GM18511 (cell line): Measurements from ENCODE around the gene C12orf57.

Experiments
- ATAC-seq: cut with Tn5 transposase; IDR thresholded peaks from one replicate; pipeline ENCODE4 v1.9.1; 2021; ENCODE audit warnings: mild to moderate bottlenecking, moderate library complexity; ENCODE audit not compliant: unreplicated experiment

The C12orf57 gene

DNA sequence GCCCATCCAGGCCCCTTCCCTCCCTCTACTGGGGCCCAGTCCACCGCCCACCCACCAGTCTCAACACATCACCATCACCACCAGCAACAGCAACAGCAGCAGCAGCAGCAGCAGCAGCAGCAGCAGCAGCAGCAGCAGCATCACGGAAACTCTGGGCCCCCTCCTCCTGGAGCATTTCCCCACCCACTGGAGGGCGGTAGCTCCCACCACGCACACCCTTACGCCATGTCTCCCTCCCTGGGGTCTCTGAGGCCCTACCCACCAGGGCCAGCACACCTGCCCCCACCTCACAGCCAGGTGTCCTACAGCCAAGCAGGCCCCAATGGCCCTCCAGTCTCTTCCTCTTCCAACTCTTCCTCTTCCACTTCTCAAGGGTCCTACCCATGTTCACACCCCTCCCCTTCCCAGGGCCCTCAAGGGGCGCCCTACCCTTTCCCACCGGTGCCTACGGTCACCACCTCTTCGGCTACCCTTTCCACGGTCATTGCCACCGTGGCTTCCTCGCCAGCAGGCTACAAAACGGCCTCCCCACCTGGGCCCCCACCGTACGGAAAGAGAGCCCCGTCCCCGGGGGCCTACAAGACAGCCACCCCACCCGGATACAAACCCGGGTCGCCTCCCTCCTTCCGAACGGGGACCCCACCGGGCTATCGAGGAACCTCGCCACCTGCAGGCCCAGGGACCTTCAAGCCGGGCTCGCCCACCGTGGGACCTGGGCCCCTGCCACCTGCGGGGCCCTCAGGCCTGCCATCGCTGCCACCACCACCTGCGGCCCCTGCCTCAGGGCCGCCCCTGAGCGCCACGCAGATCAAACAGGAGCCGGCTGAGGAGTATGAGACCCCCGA is 7.0 kb upstream of the C12orf57 start:
- ATAC-seq: peak; percentile 7

DNA sequence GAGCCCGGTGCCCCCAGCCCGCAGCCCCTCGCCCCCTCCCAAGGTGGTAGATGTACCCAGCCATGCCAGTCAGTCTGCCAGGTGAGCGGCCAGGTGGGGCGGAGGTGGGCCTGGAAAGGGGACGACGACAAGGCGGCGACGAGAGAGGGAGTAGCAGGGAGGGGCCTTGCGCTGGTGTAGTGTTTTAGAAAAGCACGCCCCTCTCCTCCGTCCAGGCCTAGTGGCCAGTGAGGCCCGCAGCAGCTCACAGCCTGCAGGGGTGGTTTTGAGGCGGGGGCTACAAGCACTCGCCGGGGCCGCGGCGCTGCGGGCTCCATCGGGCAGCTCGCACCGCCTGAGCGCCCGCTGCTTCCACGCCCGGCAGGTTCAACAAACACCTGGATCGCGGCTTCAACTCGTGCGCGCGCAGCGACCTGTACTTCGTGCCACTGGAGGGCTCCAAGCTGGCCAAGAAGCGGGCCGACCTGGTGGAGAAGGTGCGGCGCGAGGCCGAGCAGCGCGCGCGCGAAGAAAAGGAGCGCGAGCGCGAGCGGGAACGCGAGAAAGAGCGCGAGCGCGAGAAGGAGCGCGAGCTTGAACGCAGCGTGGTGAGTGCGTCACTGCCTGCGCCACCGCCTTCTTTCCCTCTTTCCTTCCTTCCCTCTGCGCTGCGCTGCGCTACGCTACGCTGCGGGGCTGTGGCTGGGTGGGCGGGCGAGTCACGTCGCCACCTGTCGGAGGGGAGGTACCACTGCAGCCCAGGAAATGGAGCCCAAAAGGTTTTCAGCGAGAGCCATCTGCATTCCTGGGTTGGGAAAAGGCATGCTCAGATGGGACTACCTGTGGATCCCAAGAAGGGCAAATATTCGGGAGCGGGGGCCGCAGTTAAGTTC is 6.1 kb upstream of the C12orf57 start:
- ATAC-seq: peak; percentile 91

DNA sequence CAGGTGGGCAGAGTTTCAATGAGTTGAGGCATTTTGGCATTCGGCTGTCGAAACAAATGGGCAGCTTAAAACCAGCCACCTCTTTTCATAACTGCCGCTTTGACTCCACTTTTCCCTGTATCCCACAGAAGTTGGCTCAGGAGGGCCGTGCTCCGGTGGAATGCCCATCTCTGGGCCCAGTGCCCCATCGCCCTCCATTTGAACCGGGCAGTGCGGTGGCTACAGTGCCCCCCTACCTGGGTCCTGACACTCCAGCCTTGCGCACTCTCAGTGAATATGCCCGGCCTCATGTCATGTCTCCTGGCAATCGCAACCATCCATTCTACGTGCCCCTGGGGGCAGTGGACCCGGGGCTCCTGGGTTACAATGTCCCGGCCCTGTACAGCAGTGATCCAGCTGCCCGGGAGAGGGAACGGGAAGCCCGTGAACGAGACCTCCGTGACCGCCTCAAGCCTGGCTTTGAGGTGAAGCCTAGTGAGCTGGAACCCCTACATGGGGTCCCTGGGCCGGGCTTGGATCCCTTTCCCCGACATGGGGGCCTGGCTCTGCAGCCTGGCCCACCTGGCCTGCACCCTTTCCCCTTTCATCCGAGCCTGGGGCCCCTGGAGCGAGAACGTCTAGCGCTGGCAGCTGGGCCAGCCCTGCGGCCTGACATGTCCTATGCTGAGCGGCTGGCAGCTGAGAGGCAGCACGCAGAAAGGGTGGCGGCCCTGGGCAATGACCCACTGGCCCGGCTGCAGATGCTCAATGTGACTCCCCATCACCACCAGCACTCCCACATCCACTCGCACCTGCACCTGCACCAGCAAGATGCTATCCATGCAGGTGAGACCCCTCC is 5.2 kb upstream of the C12orf57 start:
- no peak for ATAC-seq

DNA sequence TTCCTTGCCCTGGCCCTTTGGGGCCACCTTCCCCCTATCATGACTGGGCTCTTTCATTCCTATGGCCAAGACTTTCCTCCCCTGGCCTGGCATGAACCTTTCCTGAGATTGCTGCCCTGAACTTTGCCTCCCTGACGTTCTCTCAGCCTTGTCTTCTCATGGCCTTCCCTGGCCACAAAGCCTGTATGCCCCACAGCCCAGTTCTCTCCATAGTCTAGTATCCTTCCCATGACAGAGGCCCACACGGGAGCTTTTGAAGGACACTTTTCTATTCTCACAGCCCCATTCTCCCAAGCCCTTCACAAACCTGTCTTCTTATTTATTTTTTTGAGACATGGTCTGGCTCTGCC is 4.7 kb upstream of the C12orf57 start:
- ATAC-seq: no peak

DNA sequence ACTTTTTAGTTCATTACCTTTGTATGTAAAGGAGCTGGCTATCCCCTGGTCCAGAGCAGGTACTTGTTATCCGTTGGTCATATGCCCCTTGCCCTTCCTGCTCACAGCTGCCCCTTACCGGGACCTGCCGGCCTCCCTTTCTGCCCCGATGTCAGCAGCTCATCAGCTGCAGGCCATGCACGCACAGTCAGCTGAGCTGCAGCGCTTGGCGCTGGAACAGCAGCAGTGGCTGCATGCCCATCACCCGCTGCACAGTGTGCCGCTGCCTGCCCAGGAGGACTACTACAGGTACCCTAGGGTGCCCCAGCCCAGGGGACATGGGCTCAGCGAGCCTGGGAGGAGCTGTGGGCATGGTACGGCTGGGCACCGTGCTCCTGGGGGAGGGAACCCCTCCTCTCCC is 2.6 kb upstream of the C12orf57 start:
- ATAC-seq: no peak

DNA sequence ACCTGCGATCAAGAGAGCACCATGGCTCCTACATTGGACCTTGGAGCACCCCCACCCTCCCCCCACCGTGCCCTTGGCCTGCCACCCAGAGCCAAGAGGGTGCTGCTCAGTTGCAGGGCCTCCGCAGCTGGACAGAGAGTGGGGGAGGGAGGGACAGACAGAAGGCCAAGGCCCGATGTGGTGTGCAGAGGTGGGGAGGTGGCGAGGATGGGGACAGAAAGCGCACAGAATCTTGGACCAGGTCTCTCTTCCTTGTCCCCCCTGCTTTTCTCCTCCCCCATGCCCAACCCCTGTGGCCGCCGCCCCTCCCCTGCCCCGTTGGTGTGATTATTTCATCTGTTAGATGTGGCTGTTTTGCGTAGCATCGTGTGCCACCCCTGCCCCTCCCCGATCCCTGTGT is 2.0 kb upstream of the C12orf57 start:
- no peak for ATAC-seq

DNA sequence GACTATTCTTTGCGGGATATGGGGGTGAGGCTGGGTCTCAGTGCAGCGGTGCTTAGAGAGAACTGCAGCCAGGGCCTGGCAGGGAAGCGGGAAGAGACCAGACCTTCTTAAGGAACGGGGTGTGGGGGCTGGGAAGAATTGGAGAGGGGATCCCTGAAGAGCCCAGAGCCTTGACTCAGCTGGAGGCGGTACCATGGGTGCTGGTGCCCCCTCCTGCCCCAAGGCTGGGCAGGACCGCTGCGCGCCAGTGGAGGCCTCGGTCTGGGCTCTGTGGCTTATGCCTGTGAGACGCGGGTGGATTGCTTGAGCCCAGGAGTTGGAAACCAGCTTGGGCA is 1.5 kb upstream of the C12orf57 start:
- ATAC-seq: no peak

DNA sequence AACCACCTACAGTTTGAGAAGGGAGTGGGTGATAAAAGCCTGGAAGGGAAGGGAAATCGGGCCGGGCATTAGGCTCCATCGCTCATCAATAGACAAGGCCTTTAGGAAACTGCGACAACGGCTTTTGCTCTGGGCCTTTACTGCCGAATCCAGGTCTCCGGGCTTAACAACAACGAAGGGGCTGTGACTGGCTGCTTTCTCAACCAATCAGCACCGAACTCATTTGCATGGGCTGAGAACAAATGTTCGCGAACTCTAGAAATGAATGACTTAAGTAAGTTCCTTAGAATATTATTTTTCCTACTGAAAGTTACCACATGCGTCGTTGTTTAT is 467 bp upstream of the C12orf57 start:
- ATAC-seq: peak; percentile 40

DNA sequence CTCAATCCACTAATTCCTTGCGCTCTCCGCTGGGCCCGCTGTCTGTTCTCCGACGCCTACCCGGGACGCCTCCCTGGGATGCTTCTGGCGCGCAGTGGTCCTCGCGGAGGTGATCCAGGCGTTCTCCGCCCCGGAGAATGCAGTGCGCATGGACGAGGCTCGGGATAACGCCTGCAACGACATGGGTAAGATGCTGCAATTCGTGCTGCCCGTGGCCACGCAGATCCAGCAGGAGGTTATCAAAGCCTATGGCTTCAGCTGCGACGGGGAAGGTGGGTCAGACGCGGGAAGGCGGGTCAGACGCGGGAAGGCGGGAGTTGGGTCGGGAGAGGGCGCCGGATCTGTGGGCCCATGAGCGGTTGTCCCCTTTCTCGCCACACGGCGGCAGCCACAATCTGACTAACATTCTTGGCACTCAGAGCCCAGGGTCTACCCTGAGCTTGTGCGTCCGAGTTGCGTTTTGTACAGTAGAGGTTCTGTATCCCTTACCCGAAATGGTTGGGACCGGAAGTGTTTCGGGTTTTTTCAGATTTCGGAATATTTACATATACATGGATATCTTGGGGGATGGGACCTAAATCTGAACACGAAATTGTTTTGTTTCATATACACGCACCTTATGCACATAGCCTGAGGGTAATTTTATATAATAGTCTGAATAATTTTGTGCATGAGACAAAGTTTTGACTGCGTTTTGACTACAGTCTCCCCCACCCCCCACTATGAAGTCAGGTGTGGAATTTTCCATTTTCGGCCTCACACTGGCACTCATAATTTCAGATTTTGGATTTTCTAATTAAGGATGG is 762 bp downstream of the C12orf57 start:
- peak; percentile 41 for ATAC-seq

DNA sequence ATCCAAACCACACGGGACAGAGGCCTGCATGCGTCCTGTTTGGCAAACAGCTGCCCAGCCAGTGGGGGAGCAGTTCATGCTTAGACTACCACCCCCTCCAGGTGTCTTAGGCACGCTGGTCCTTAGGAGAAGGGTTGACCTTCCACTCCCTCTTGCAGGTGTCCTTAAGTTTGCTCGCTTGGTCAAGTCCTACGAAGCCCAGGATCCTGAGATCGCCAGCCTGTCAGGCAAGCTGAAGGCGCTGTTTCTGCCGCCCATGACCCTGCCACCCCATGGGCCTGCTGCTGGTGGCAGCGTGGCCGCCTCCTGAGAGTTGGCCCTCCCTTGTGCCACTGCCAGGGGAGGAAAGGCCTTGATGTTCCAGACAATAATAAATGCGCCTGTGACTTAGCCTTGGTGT is 1.8 kb downstream of the C12orf57 start:
- no peak for ATAC-seq

DNA sequence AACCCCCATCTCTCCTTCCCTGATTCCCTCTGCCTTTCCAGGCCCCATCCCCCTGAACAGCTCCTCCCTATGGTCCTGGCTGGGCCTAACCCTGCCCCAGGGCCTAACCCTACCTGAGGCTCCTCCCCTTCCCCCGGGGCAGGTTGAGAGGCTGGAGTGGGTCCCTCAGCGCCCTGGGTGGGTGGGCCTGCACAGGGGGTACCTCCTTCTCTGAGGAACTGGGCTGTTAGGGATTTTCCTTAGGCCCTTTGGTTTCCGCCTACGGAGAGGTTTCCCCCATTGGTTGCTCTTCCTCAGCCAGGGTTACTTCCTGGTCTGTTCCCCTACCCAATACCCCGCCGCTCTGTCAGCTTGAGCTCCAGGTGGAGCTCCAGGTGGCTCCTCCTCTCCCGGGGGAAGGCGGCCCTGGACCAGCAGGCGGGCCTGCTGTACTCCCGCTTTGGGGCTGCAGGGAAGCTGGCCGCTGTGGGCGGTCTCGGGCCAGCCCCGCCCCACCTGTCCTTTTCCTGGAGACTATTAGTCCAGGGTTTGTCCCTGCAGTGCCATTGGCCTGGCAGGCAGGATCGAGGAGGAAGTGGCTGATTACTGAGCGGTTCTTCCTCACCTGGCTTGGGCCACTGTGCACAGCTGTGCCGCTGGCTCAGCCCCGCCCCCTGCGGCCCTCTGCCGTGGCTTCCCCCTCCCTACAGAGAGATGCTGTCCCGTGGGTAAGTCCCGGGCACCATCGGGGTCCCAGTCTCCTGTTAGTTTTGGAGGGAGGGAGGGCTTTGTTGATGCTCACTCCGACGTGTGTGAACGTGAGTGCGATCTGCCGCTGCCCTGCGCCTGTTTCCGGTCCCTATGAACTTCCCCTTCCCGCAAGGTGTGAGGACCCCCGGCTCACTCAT is 2.5 kb downstream of the C12orf57 start:
- ATAC-seq: peak; percentile 28

DNA sequence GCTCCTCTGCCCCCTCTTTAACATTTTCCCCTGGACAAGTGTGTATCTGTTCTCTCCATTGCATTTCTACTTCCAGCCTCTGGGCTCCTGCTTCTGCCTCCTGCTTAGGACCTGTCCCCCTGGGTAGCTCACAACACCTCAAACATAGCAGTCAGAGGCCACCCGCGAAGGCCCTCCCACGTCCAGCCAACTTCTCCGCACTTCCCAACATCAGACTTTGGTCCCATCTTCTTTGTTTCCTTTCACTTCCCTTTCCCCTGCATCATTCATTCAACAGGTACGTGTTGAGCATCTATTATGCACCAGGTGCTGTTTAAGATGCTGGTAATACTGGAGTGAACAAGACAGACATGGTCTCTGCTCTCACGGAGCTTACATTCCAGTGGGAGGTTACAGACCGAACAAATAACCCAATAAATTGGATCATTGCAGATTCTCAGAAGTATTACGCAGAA is 3.1 kb downstream of the C12orf57 start:
- no peak for ATAC-seq

DNA sequence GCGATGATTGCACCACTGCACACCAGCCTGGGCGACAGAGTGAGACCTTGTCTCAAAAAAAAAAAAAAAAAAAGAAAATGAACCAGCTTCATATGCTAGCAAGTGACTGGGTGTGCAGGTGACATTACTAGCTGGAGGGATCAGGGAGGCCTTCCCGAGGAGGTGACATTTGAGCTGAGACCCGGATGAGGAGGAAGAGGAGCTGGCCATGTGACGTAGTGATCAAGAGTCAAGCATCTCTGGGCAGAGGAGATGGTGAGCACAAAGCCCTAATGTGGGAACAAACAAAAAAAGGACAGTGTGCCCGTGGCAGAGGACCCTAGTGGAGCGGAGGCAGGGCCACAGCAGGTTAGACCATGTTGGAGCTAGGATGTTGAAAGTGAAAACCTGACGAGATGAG is 3.8 kb downstream of the C12orf57 start:
- no peak for ATAC-seq

DNA sequence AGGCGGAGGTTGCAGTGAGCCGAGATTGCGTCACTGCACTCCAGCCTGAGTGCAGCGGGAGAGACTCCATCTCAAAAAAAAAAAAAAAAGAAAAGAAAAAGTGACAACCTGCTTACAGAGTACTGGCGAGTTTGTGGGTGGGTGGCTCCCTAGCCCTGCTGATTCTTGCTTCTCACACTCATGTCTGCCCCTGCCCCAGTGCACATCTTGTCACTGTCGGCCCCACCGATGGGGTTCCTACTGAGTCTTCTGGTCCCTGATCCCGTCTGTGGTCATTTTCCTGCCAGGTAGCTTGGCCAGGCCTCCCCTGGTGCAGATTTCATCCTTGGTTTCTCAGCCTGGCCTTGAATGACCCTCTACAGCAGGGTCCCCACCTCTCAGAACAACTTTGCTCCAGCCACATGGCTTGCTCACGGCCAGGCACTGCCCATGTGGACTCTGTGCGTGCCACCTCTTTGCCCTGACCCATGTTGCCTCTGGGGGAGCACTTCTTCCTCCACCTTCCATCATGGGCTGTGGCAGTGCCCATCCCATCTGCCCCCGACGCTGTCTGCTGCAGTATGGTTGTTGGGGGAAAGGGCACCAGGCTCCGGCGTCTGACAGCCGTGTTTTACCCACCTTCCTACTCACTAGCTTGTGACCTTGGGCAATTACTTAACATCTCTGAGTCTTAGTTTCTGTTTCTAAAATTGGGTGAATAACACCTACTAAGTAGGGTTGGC is 5.2 kb downstream of the C12orf57 start:
- no peak for ATAC-seq

DNA sequence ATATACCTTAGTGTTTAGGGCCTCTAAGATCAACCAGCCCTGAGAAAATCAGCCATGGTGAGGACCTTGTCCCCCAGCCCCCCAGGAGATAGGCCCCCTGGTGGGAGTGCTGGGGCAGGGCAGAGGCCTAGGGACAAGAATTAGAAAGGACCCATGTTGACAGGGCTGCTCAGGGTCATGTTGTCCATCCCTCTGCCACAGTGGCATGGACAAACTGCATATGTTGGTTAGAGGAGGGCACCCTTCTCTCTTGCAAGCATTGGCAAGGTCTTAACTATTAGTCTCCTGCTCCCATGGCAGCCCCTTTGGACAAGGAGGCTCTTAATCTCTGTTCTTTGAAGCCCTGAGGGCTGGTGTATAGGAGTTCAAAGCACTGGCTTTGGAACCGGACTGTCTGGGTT is 6.6 kb downstream of the C12orf57 start:
- ATAC-seq: no peak

DNA sequence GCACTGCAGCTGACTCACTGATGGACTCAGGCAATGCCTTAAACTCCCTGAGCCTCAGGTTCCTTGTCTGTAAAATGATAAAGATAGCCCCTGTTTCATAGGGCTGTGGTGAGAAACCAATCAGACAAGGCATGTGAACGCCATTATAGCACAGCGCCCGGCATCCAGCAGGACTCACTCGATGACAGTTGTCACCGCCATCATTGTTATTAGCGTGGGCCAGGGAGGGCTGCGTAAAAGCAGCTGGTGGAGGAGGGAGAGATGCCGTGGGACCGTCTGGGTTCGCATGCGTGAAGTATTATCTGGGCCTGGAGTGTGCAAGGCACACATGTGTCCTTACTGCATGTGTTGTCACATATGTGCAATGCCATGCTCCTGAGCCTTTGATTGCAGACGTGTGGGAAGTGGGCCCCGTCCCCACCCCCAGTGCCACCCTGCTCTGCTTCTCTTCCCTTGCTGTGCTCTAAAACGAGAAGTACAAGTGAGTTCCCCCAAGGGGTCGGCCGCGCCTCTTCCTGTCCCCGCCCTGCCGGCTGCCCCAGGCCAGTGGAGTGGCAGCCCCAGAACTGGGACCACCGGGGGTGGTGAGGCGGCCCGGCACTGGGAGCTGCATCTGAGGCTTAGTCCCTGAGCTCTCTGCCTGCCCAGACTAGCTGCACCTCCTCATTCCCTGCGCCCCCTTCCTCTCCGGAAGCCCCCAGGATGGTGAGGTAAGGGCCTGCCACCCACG is 7.2 kb downstream of the C12orf57 start, which contains the start of gene PTPN6:
PTPN6 (plus strand) TSS at position 546 of the 730 bp plus-strand sequence; CDS start at position 703, 157 bp downstream.
- ATAC-seq: peak; percentile 32

DNA sequence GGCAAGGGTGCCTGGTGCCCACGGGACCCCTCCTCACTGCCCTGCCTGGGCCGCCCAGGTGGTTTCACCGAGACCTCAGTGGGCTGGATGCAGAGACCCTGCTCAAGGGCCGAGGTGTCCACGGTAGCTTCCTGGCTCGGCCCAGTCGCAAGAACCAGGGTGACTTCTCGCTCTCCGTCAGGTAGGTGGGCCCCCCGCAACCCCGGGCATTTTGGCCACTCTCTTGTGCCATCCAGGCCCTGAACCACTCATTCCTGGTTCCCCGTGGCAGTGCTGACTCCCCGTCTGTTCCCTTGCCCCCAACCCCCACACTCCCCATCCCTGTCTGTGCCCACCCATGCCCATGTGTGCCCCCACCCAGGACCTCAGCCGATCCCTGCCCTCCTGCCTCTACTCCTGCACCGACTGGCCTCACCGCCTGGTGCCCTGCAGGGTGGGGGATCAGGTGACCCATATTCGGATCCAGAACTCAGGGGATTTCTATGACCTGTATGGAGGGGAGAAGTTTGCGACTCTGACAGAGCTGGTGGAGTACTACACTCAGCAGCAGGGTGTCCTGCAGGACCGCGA is 7.8 kb downstream of the C12orf57 start:
- ATAC-seq: no peak
